Jurkat, Clone E6-1 (cell line): ENCODE data around the gene HDDC3.

ENCODE experiments used
- DNase-seq: peaks from one replicate; pipeline ENCODE4 v3.0.0-alpha.2; 2011; ENCODE audit warnings: low read depth, low spot score
- H3K4me3 ChIP-seq: 2 replicates; pipeline ENCODE4 v1.5.1; 2011; ENCODE audit warnings: mild to moderate bottlenecking, low read length, control low read depth, moderate library complexity

Gene HDDC3

GRCh38 chr15:90954712-90955623 lies 22.6 kb upstream of the HDDC3 start, which contains the start of gene RCCD1:
Gene RCCD1 (plus strand): TSS chr15:90954884. CDS start chr15:90956735, 1,851 bp downstream.
- peak; percentile 92 for DNase-seq
- H3K4me3 ChIP-seq: peak within 1 kb of the TSS; percentile 87

- H3K4me3 ChIP-seq: peak overlapping the region; percentile 87
- no peak for DNase-seq
Measured at GRCh38 chr15:90953947-90954711, 21.8 kb upstream of the HDDC3 start.

- H3K4me3 ChIP-seq: no peak overlapping the region
- no peak for DNase-seq
Measured at GRCh38 chr15:90952901-90953677, 20.7 kb upstream of the HDDC3 start.

GRCh38 chr15:90950676-90951075 lies 18.3 kb upstream of the HDDC3 start:
- no peak overlapping the region for H3K4me3 ChIP-seq
- DNase-seq: no peak

- no peak overlapping the region for H3K4me3 ChIP-seq
Measured at GRCh38 chr15:90949979-90950675, 17.8 kb upstream of the HDDC3 start.

GRCh38 chr15:90948506-90948905 lies 16.2 kb upstream of the HDDC3 start:
- DNase-seq: no peak
- no peak overlapping the region for H3K4me3 ChIP-seq

More at GRCh38 chr15:90949979-90950675, 17.8 kb upstream of the HDDC3 start:
- no peak for DNase-seq

- no peak overlapping the region for H3K4me3 ChIP-seq
- no peak for DNase-seq
Measured at GRCh38 chr15:90947577-90948357, 15.4 kb upstream of the HDDC3 start.

- DNase-seq: no peak
- no peak overlapping the region for H3K4me3 ChIP-seq
Measured at GRCh38 chr15:90946941-90947576, 14.7 kb upstream of the HDDC3 start.

GRCh38 chr15:90946538-90946937 lies 14.2 kb upstream of the HDDC3 start:
- DNase-seq: no peak
- H3K4me3 ChIP-seq: no peak overlapping the region

GRCh38 chr15:90945091-90945490 lies 12.7 kb upstream of the HDDC3 start:
- no peak overlapping the region for H3K4me3 ChIP-seq
- no peak for DNase-seq

- DNase-seq: no peak
- no peak overlapping the region for H3K4me3 ChIP-seq
Measured at GRCh38 chr15:90942354-90943120, 10.2 kb upstream of the HDDC3 start.

- no peak for DNase-seq
- H3K4me3 ChIP-seq: no peak overlapping the region
Measured at GRCh38 chr15:90941038-90941437, 8.7 kb upstream of the HDDC3 start.

- no peak for DNase-seq
- H3K4me3 ChIP-seq: no peak overlapping the region
Measured at GRCh38 chr15:90939756-90940155, 7.4 kb upstream of the HDDC3 start.

- H3K4me3 ChIP-seq: no peak overlapping the region
- no peak for DNase-seq
Measured at GRCh38 chr15:90938261-90938660, 5.9 kb upstream of the HDDC3 start.

GRCh38 chr15:90936823-90937222 lies 4.5 kb upstream of the HDDC3 start:
- DNase-seq: no peak
- no peak overlapping the region for H3K4me3 ChIP-seq

- H3K4me3 ChIP-seq: peak within 1 kb of the TSS; percentile 72
Measured at GRCh38 chr15:90934949-90935751, 2.8 kb upstream of the HDDC3 start, which contains the start of gene UNC45A. Gene UNC45A (plus strand): TSS chr15:90935285. CDS start chr15:90935325, 40 bp downstream.

More at GRCh38 chr15:90934949-90935751, 2.8 kb upstream of the HDDC3 start, which contains the start of gene UNC45A:
- peak; percentile 81 for DNase-seq
